Measurements from ENCODE around the gene ATP1B2.

The ATP1B2 gene

DNA sequence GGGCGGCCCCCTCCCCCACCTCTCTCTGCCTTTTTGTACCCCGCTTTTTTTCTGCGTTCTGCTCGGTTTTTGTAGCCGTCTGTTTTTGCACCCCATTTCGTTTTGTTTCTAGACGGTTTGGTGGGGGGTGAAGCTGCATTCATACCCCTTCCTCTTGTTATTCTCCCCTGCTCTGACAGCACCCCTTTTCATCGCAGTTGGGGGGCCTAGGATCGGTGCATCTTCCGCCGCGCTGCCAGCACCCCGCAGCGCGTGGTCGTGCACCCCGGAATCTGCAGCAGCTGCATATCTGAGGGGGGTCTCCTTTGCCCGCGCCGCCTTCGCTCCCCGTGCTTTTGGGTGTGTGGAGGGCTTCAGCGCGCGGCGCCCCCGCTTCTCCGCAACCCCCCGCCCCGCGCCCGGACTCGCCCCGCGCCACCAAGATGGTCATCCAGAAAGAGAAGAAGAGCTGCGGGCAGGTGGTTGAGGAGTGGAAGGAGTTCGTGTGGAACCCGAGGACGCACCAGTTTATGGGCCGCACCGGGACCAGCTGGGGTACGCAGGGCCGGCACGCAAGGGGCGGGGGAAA lies 455 bp downstream of the ATP1B2 start:
- TF ChIP-seq, protein P1, sequence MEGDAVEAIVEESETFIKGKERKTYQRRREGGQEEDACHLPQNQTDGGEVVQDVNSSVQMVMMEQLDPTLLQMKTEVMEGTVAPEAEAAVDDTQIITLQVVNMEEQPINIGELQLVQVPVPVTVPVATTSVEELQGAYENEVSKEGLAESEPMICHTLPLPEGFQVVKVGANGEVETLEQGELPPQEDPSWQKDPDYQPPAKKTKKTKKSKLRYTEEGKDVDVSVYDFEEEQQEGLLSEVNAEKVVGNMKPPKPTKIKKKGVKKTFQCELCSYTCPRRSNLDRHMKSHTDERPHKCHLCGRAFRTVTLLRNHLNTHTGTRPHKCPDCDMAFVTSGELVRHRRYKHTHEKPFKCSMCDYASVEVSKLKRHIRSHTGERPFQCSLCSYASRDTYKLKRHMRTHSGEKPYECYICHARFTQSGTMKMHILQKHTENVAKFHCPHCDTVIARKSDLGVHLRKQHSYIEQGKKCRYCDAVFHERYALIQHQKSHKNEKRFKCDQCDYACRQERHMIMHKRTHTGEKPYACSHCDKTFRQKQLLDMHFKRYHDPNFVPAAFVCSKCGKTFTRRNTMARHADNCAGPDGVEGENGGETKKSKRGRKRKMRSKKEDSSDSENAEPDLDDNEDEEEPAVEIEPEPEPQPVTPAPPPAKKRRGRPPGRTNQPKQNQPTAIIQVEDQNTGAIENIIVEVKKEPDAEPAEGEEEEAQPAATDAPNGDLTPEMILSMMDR (conservative IDR thresholded peaks at IDR 0.05; ENCODE audit: control insufficient read depth, insufficient read depth, low read depth, low read length) = no peak
- no peak for DNase-seq (ENCODE audit: low read depth)
- peak overlapping the region; percentile 19 for H3K4me3 ChIP-seq (ENCODE audit: control insufficient read depth, low read depth, low read length)

DNA sequence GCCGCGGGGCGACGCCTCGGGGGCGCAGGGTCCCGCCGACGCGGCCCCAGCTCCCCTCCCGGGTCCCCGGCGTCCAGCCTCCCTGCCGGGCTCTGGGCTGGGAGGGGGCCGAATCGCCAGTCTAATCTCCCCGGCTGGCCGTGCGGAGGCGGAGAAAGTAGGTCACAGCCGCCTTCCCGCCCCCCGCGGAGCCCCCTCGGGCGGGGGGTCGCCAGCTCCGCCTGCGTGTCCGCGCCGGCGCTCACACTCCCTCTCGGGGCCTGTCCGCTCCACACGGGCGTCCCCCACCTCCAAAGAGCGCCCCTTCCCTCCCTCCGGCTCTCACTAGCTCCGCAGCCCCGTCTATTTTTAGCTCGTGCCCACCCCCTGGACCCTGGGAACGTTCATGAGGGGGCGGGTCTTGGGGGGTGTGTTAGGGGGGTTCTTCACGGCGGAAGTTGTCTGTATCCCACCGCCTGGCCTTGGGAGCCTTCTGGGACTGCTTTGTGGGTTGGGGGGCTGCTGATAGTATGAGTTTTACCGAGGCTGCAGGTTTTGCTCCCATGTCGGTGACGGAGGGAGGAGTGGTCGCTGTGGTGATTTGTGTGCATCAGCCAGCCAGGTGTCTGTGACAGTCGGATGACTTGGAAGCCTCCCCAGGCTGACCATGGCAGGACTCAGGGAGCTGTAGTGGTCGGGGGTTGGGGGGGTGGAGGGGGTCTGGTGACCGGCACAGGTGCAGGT lies 1.1 kb downstream of the ATP1B2 start:
- H3K4me3 ChIP-seq (ENCODE audit: control insufficient read depth, low read depth, low read length) = no peak overlapping the region
- TF ChIP-seq, protein P1 (conservative IDR thresholded peaks at IDR 0.05; ENCODE audit: control insufficient read depth, insufficient read depth, low read depth, low read length) = no peak
- DNase-seq (ENCODE audit: low read depth) = no peak

DNA sequence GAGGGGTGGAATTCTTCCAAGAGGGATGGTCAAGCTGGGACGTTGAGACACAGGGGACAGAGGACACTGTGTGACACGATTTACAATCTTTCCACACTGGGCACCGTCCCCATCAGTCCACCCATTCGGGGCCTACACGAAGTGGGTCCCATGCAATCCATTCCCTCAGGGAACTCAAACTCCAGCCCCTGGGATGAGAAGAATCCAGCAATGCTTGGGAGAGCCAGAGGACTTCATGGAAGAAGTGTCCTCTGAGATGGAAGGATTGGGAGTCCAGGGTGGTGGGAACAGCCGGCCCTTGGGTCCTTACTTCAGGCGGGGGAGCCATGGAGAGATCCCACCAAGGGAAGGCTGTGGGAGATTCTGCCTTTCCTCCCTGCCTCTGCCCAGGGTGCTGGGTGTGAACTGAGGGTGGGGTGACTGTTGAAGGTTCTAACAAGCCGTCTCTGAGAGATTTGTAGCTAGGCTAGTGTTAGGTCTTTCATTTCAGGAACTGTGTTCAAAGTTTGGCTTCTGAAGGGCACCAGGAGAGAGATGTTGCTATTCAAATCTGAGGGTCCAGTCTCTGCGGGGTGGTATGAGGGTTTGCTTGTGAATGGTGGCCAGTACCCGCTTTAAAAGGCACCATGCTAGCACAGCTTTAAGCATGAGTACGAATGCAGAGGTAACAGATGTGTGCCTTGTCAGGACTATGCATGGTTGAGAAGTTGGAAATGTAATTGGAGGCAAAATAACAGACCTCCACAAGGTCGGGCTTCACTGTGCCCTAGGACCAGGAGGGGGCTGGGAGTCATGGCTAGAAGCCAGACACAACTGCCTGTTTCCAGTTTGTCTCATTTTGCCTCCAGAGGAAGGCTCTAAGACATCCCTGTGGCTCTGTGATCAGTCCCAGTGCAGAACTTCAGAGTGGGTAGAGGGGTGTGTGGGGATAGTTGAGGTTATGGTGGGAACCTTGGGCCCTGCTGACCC lies 1.9 kb downstream of the ATP1B2 start:
- TF ChIP-seq, protein P1 (conservative IDR thresholded peaks at IDR 0.05; ENCODE audit: control insufficient read depth, insufficient read depth, low read depth, low read length) = no peak
- no peak for DNase-seq (ENCODE audit: low read depth)

DNA sequence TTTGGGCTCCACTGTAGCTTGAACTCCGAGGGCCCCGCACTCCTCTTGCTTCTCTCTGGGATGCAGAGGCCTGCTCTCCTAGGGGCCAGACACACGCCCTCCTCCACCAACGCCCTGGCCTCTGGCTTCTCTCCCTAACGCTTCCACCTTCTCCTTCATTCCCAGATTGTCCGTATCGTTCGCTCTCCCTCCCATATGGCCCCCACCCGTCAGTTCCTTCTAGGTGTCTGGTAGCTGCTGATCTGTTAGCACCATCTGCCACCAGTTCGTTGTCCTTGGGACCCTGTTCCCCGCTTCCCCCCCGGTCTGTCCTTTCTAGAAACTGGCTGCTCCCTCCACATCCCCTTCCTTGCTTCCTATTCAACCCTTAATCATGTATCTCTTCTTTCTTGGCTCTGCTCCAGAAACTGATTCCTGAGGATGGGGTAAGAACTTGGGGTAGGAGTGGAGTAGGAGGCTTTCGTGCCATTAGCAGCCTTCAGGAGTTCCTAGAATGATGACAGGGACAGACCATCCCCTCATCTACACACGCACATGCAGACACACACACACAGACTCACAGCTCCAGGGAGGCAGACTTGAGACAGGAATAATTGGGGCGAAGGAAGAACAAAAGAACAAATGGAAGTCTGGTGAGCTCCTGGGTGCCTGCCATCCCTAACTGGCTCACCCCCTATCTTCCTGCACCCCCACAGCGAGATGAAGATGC lies 4.3 kb downstream of the ATP1B2 start:
- TF ChIP-seq, protein P1 (conservative IDR thresholded peaks at IDR 0.05; ENCODE audit: control insufficient read depth, insufficient read depth, low read depth, low read length) = no peak
- no peak overlapping the region for H3K4me3 ChIP-seq (ENCODE audit: control insufficient read depth, low read depth, low read length)
- DNase-seq (ENCODE audit: low read depth) = peak; percentile 5

More for the DNA sequence above, 1.9 kb downstream of the ATP1B2 start:
- H3K4me3 ChIP-seq (ENCODE audit: control insufficient read depth, low read depth, low read length) = no peak overlapping the region

DNA sequence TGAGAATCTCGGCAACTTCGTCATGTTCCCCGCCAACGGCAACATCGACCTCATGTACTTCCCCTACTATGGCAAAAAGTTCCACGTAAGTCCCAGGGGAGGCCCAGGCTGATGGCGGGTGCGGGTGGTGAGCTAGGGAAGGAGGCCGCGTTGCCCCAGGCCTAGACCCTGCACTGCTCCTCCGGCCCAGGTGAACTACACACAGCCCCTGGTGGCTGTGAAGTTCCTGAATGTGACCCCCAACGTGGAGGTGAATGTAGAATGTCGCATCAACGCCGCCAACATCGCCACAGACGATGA lies 4.8 kb downstream of the ATP1B2 start:
- H3K4me3 ChIP-seq (ENCODE audit: control insufficient read depth, low read depth, low read length) = no peak overlapping the region
- TF ChIP-seq, protein P1 (conservative IDR thresholded peaks at IDR 0.05; ENCODE audit: control insufficient read depth, insufficient read depth, low read depth, low read length) = no peak
- DNase-seq (ENCODE audit: low read depth) = no peak

DNA sequence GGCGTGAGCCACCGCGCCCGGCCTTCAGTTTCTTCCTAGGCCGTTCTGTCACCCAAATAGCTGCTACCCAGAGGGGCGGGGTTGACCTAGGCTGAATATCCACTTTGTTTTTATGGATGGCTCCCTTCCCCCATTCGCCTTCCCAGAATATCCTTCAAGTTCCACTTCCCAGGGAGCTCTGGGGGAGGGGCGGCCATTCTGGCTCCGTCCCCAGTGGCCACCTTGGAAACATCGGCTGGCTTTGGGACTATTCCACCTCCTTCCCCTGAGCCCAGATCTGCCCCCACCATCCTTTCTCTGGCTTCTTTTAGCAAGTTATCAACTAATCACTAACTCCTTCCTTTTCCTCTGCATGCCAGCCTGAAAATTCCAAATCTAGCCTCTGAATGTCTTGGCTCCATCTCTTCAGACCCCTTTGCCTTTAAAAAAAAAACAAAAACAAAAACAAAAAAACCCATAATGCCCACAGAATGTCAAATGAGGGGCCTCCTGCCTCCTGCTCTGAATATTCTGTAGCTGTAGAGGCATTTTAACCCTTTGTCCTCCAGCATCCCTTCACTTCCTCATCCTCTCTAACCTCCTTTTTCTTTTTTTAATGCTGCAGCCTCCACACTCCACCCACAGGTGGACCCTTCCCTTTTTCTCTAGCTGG lies 6.4 kb downstream of the ATP1B2 start:
- TF ChIP-seq, protein P1 (conservative IDR thresholded peaks at IDR 0.05; ENCODE audit: control insufficient read depth, insufficient read depth, low read depth, low read length) = no peak
- DNase-seq (ENCODE audit: low read depth) = no peak
- no peak overlapping the region for H3K4me3 ChIP-seq (ENCODE audit: control insufficient read depth, low read depth, low read length)
